Measurements from ENCODE around the gene TMEM130.

DNA sequence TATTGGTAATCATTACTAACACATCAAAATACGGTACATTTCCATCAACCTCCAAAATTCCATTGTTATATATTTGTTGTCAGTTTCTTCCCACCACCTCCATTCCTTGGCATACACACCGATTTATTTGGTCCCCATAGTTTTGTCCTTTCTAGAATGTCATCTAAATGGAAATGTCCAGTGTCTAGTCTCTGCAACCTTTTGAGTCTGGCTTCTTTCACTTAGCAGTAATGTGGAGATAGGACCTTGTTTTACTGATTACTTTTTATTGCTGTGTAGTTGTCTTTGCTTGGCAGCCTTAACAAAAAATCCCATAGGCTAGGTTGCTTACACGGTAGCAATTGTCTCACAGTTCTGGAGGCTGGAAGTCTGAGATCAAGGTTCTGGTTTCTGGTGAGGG, 31.0 kb upstream of the TMEM130 start:
- TF ChIP-seq EP300 (conservative IDR thresholded peaks at IDR 0.05; ENCODE audit: poor library complexity, severe bottlenecking) (no peak), MXI1 (conservative IDR thresholded peaks at IDR 0.05; ENCODE audit: poor library complexity, severe bottlenecking) (no peak), EZH2 (IDR thresholded peaks at IDR 0.05; ENCODE audit: borderline replicate concordance, insufficient read depth, low read length, poor library complexity, severe bottlenecking) (no peak), POLR2AphosphoS5 (IDR thresholded peaks at IDR 0.05) (no peak), TAF1 (IDR thresholded peaks at IDR 0.05; ENCODE audit: low read depth) (no peak), RAD21 (conservative IDR thresholded peaks at IDR 0.05) (no peak), SMC3 (conservative IDR thresholded peaks at IDR 0.05; ENCODE audit: poor library complexity) (no peak)
- TF ChIP-seq, protein P1, sequence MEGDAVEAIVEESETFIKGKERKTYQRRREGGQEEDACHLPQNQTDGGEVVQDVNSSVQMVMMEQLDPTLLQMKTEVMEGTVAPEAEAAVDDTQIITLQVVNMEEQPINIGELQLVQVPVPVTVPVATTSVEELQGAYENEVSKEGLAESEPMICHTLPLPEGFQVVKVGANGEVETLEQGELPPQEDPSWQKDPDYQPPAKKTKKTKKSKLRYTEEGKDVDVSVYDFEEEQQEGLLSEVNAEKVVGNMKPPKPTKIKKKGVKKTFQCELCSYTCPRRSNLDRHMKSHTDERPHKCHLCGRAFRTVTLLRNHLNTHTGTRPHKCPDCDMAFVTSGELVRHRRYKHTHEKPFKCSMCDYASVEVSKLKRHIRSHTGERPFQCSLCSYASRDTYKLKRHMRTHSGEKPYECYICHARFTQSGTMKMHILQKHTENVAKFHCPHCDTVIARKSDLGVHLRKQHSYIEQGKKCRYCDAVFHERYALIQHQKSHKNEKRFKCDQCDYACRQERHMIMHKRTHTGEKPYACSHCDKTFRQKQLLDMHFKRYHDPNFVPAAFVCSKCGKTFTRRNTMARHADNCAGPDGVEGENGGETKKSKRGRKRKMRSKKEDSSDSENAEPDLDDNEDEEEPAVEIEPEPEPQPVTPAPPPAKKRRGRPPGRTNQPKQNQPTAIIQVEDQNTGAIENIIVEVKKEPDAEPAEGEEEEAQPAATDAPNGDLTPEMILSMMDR (IDR thresholded peaks at IDR 0.05; ENCODE audit: poor library complexity, severe bottlenecking): no peak
- TF ChIP-seq, protein P2, sequence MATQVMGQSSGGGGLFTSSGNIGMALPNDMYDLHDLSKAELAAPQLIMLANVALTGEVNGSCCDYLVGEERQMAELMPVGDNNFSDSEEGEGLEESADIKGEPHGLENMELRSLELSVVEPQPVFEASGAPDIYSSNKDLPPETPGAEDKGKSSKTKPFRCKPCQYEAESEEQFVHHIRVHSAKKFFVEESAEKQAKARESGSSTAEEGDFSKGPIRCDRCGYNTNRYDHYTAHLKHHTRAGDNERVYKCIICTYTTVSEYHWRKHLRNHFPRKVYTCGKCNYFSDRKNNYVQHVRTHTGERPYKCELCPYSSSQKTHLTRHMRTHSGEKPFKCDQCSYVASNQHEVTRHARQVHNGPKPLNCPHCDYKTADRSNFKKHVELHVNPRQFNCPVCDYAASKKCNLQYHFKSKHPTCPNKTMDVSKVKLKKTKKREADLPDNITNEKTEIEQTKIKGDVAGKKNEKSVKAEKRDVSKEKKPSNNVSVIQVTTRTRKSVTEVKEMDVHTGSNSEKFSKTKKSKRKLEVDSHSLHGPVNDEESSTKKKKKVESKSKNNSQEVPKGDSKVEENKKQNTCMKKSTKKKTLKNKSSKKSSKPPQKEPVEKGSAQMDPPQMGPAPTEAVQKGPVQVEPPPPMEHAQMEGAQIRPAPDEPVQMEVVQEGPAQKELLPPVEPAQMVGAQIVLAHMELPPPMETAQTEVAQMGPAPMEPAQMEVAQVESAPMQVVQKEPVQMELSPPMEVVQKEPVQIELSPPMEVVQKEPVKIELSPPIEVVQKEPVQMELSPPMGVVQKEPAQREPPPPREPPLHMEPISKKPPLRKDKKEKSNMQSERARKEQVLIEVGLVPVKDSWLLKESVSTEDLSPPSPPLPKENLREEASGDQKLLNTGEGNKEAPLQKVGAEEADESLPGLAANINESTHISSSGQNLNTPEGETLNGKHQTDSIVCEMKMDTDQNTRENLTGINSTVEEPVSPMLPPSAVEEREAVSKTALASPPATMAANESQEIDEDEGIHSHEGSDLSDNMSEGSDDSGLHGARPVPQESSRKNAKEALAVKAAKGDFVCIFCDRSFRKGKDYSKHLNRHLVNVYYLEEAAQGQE (IDR thresholded peaks at IDR 0.05; ENCODE audit: borderline replicate concordance): no peak

All from neural cell (in vitro differentiated cells).